Astrocyte of the cerebellum (primary cell): ENCODE measurements around the gene PHKB.

ENCODE experiments used
- DNase-seq: peaks from one replicate; pipeline ENCODE4 v3.0.0-alpha.2; 2011; ENCODE audit warnings: low read depth
- H3K4me3 ChIP-seq: 2 replicates; pipeline ENCODE4 v1.5.1; 2011; ENCODE audit warnings: mild to moderate bottlenecking, low read depth, low read length, moderate library complexity
- CTCF ChIP-seq: IDR thresholded peaks from 2 replicates; pipeline ENCODE4 v1.5.1; 2012; ENCODE audit warnings: low read length, low read depth, moderate library complexity, mild to moderate bottlenecking; ENCODE audit errors: missing control alignments
- in situ Hi-C: cut with HindIII; loops from 2 replicates; pipeline ENCODE4 v1.10.0; 2017; ENCODE audit warnings: low sequenced_read_pairs

Gene PHKB

DNA sequence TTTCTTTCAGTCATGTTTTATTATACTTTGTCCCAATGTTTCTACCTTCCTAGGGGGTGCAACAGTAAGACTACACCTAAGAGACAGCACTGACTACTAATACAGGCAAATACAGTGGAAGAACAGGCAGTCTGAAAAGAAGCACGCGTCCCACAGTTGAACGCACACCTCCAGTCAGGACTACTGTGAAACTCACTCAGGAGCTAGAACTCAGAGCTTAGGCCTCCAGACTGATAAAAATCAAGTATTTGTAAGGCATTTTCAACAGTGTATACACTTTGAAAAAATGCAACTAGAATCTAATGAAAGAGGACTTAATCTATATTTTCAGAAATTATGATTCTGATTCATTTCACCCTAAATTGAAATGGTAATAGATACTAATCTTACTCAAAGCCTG is 14.7 kb upstream of the PHKB start:
- H3K4me3 ChIP-seq, result no peak overlapping the region
- TF ChIP-seq CTCF, result no peak
- DNase-seq, result no peak
- in situ Hi-C loops, result no loop called here

GRCh38 chr16:47448830-47449575 is 12.1 kb upstream of the PHKB start:
- no peak overlapping the region for H3K4me3 ChIP-seq
- DNase-seq, result no peak
- no peak for TF ChIP-seq CTCF
- in situ Hi-C loops, result no loop called here

- no peak for DNase-seq
- in situ Hi-C loops, result no loop called here
- no peak overlapping the region for H3K4me3 ChIP-seq
- TF ChIP-seq CTCF, result no peak
Observed at GRCh38 chr16:47449788-47450187, 11.3 kb upstream of the PHKB start.

- no peak overlapping the region for H3K4me3 ChIP-seq
- in situ Hi-C loops, result no loop called here
- TF ChIP-seq CTCF, result no peak
- DNase-seq, result no peak
Observed at GRCh38 chr16:47458331-47458730, 2.8 kb upstream of the PHKB start.

DNA sequence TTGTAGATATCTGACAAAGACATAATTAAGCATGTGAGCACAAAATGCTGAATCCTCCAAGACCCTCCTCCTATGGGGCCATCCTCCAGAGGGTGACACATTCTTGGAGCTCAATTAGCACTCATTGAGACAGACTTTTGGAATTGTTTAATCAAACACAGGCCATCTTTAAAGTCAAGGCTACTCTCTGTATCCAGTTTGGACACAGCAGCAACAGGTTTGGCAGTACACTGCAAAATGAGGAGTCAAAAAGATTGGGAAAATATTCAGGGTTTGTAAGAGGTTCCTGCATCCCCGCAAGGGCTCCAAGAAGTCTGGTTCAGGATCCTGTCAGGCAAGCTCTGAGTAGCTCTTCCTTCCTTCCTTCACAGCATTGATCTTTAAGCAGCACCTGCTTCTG is 1.5 kb upstream of the PHKB start:
- peak overlapping the region; percentile 92 for H3K4me3 ChIP-seq
- no peak for DNase-seq
- TF ChIP-seq CTCF, result no peak
- in situ Hi-C loops, result no loop called here

DNA sequence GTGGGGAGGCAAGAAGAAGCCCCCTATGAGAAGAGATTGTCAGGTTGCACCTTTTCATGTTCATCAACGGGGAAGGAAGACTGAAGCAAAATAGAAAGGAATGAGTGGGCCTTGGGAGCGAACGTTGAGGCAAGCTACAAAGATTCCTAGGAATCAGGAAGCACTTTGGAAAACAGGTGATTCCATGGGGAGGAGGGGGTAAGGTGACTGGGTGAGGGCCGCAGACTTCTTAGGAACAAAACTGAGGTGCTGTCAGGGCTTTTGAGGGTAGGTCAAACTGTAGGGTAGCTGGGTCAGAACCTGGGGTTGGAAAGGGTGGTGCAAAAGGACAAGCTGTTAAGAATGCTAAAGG is 796 bp upstream of the PHKB start:
- in situ Hi-C loops, result no loop called here

More for the DNA sequence above, 796 bp upstream of the PHKB start:
- peak overlapping the region; percentile 92 for H3K4me3 ChIP-seq
- no peak for DNase-seq
- TF ChIP-seq CTCF, result no peak
